GM23248 (cell line): ENCODE measurements around the gene STIM1. TPM values are rescaled to one million over a fixed set of nuclear protein-coding genes. Genes with fewer than 3 reads are reported as not detected.

Experiments used
- DNase-seq: peaks from one replicate; pipeline ENCODE4 v3.0.0-alpha.2; 2015
- H2AFZ ChIP-seq: fragments of 200-600 bp; sonication (generic); 2 replicates; pipeline ENCODE4 v1.6.1; 2016; ENCODE audit warnings: antibody characterized with exemption
- H3F3A ChIP-seq: fragments of 200-600 bp; sonication (generic); 2 replicates; pipeline ENCODE4 v1.6.1; 2016; ENCODE audit warnings: mild to moderate bottlenecking, antibody characterized with exemption, mixed run types; ENCODE audit not compliant: insufficient read depth
- H3K27ac ChIP-seq: fragments of 200-600 bp; sonication (generic); 2 replicates; pipeline ENCODE4 v1.5.1; 2016; ENCODE audit warnings: mild to moderate bottlenecking
- H3K27me3 ChIP-seq: fragments of 200-600 bp; sonication (generic); replicated peaks from 2 replicates; pipeline ENCODE4 v1.6.1; 2016; ENCODE audit warnings: mild to moderate bottlenecking; ENCODE audit not compliant: insufficient read depth
- H3K36me3 ChIP-seq: fragments of 200-600 bp; sonication (generic); 2 replicates; pipeline ENCODE4 v1.6.1; 2016; ENCODE audit warnings: low read depth, mild to moderate bottlenecking
- H3K4me1 ChIP-seq: fragments of 200-600 bp; sonication (generic); 2 replicates; pipeline ENCODE4 v1.6.1; 2016; ENCODE audit warnings: mild to moderate bottlenecking; ENCODE audit not compliant: insufficient read depth
- H3K4me2 ChIP-seq: fragments of 200-600 bp; sonication (generic); one replicate; pipeline ENCODE4 v1.6.1; 2016; ENCODE audit warnings: mild to moderate bottlenecking; ENCODE audit not compliant: unreplicated experiment
- H3K4me3 ChIP-seq: fragments of 200-600 bp; sonication (generic); 2 replicates; pipeline ENCODE4 v1.5.1; 2016; ENCODE audit warnings: mild to moderate bottlenecking
- H3K79me2 ChIP-seq: fragments of 200-600 bp; sonication (generic); 2 replicates; pipeline ENCODE4 v1.6.1; 2016; ENCODE audit warnings: mild to moderate bottlenecking; ENCODE audit not compliant: insufficient read depth
- H3K9ac ChIP-seq: fragments of 200-600 bp; sonication (generic); 2 replicates; pipeline ENCODE4 v1.6.1; 2016; ENCODE audit warnings: mild to moderate bottlenecking
- H3K9me2 ChIP-seq: fragments of 200-600 bp; sonication (generic); 2 replicates; pipeline ENCODE4 v1.6.1; 2016; ENCODE audit warnings: mixed run types, mild to moderate bottlenecking, moderate library complexity; ENCODE audit not compliant: insufficient read depth
- H3K9me3 ChIP-seq: fragments of 200-600 bp; sonication (generic); one replicate; pipeline ENCODE4 v1.6.1; 2017; ENCODE audit warnings: low read depth
- H4K20me1 ChIP-seq: fragments of 200-600 bp; sonication (generic); 2 replicates; pipeline ENCODE4 v1.6.0; 2016; ENCODE audit not compliant: insufficient read depth
- EZH2 ChIP-seq: fragments of 200-600 bp; sonication (generic); IDR thresholded peaks from 2 replicates; pipeline ENCODE4 v1.6.1; 2018; ENCODE audit warnings: antibody characterized with exemption, mild to moderate bottlenecking; ENCODE audit not compliant: insufficient read depth, poor library complexity, severe bottlenecking
- EZH2phosphoT487 ChIP-seq: fragments of 200-600 bp; sonication (generic); IDR thresholded peaks from 2 replicates; pipeline ENCODE4 v1.6.1; 2018; ENCODE audit warnings: antibody characterized with exemption, moderate library complexity, mild to moderate bottlenecking, low read depth; ENCODE audit not compliant: insufficient read depth
- WGBS, 2 experiments: methylation state at CpG; one replicate each; pipeline ENCODE4 v1.1.6; 2015 to 2017; ENCODE audit warnings: low lambda C conversion rate in 2 of 2, low coverage in 1 of 2; ENCODE audit errors: missing lambda C conversion rate in 2 of 2; 5-methylcytosine and 5-hydroxymethylcytosine counted together
- in situ Hi-C: fragments of 300-500 bp; cut with MboI; formaldehyde crosslinking; loops from 2 replicates; pipeline ENCODE4 v1.15.0; 2020
- polyA plus RNA-seq: library from polyadenylated mRNA; unstranded; fragments of >200 nt; fragmentation: Nextera tagmentation; extraction: Ambion mirVana; gene quantifications from 2 replicates; pipeline ENCODE4 v1.2.1, GENCODE V29; 2016
- total RNA-seq: library from RNA; depleted of rRNA; stranded (reverse); fragments of >200 nt; shearing (Covaris generic); gene quantifications from 2 replicates; pipeline ENCODE4 v1.2.3, GENCODE V29; 2014

The STIM1 gene
- total and polyA plus RNA-seq, 2 experiments from 2014 or later: 22.3 to 24.6 TPM

DNA sequence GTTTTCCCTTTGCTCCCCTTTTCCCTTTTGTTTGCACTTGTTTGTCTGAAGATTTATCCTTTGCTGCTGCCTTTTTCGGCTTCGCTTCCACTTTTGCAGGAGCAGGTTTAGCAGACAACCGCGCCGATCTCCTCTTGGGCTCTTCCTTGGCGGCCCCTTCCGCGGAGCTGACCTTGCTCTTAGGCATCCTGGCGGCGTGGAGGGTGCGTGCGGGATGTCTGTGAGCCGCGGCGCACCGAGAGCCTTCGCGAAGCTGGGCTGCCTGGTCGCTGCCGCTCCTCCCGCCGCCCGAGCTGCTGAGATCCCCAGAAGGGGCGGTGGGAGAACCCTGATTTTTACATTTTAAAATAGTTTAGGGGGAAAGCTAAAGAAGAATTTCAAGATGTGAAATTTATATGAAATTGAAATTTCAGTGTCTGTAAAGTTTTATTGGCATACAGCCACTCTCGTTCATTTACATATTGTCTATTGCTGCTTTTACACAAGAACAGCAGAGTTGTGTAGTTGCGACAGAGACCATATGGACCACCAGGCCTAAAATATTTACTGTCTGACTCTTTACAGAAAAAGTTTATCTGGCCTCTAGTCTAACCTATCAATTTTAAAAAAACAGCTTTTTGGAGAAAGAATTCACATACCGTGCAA, 133.9 kb downstream of the STIM1 start:
- no peaks in the 10 kb centered on the region for H3K79me2 ChIP-seq
- no peaks in the 10 kb centered on the region for H3K4me1 ChIP-seq
- no peaks in the 10 kb centered on the region for H3K9me2 ChIP-seq
- peak overlapping the region; percentile 57 for H3K4me2 ChIP-seq
- H2AFZ ChIP-seq: peak overlapping the region; percentile 52; the same call in 1 of the 2 replicates
- H3K36me3 ChIP-seq: no peaks in the 10 kb centered on the region
- H3K9ac ChIP-seq: peak overlapping the region; percentile 42
- in situ Hi-C loops: no loop called here
- peak; percentile 65 for DNase-seq
- no peaks in the 10 kb centered on the region for H4K20me1 ChIP-seq
- no peak for TF ChIP-seq EZH2phosphoT487
- TF ChIP-seq EZH2: no peak
- H3K4me3 ChIP-seq: peak overlapping the region; percentile 64
- peaks cover 5% of the 10 kb centered on the region; the same call in 1 of the 2 replicates for H3F3A ChIP-seq
- WGBS, 2 experiments: 38 to 45% methylated on average over 24 to 27 of the region's 27 CpGs
- H3K27me3 ChIP-seq: no peaks in the 10 kb centered on the region
- no peaks in the 10 kb centered on the region for H3K9me3 ChIP-seq
- no peak overlapping the region for H3K27ac ChIP-seq

DNA sequence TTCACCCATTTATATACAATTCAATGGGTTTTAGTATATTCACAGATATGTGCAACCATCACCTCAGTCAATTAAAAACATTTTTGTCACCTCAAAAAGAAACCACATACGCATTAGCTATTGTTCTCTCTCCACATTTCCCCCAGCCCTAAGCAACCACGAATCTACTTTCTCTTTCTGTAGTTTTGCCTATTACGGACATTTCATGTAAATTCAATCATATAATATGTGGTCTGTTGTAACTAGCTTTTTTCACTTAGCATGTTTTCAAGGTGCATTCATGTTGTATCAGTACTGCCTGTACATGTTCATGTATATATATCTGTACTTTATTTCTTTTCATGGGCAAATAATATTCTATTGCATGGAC, 134.4 kb downstream of the STIM1 start:
- H3K27me3 ChIP-seq: no peaks in the 10 kb centered on the region
- H3K79me2 ChIP-seq: no peaks in the 10 kb centered on the region
- H3K9me3 ChIP-seq: no peaks in the 10 kb centered on the region
- H3K9ac ChIP-seq: no peak overlapping the region
- no peak for DNase-seq
- no peak overlapping the region for H3K27ac ChIP-seq
- no peak overlapping the region for H3K4me2 ChIP-seq
- in situ Hi-C loops: no loop called here
- H3K4me3 ChIP-seq: no peak overlapping the region
- H3K4me1 ChIP-seq: no peaks in the 10 kb centered on the region
- no peaks in the 10 kb centered on the region for H3K9me2 ChIP-seq
- 0 out of 2 replicates have a peak overlapping the region, but pooled peaks have one; percentile 52 for H2AFZ ChIP-seq
- no peaks in the 10 kb centered on the region for H3K36me3 ChIP-seq
- H3F3A ChIP-seq: peaks cover 5% of the 10 kb centered on the region; the same call in 1 of the 2 replicates
- WGBS, 2 experiments: 96% methylated on average over 3 of the region's 3 CpGs
- H4K20me1 ChIP-seq: no peaks in the 10 kb centered on the region
- TF ChIP-seq EZH2: no peak
- no peak for TF ChIP-seq EZH2phosphoT487

DNA sequence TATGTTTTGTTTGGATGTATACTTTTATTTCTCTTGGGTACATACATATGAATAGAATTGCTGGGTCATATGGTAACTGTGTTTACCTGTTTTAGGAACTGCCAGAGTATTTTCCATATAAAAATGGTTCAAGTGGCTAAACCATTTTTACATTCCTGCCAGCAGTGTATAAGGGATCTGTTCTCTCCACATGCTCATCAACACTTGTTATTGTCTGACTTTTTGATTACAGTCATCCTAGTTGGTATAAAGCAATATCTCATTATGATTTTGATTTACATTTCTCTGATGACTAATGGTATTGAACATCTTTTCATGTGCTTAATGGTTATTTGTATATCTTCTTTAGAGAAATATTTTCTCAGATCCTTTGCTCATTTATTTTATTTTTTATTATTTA, 134.9 kb downstream of the STIM1 start:
- H3K9me3 ChIP-seq: no peaks in the 10 kb centered on the region
- no peak overlapping the region for H3K9ac ChIP-seq
- in situ Hi-C loops: no loop called here

DNA sequence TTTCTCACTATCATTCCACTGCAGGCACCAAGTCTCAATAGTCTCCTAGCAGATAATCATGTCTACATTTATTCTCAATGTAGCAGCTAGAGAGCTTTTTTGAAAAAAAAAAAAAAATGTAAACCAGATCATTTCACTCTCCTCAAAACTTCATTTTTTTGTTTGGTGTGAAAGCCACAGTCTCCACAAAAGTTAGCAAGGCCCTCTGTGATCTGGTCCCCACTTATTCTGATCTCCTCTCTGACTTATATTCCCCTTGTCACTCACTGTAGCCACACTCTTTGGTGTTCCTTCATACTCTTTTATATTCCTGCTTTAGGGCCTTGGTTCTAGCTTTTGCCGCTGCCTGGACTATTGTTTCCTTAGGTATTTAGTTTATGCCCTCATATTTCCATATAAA, 137.5 kb downstream of the STIM1 start:
- peaks cover 14% of the 10 kb centered on the region for H3K4me1 ChIP-seq
- H2AFZ ChIP-seq: no peak overlapping the region
- peaks cover 16% of the 10 kb centered on the region for H3F3A ChIP-seq
- H3K9me2 ChIP-seq: no peaks in the 10 kb centered on the region
- H3K4me3 ChIP-seq: no peak overlapping the region
- no peaks in the 10 kb centered on the region for H3K36me3 ChIP-seq
- H3K4me2 ChIP-seq: no peak overlapping the region
- 95 to 100% methylated on average over 1 of the region's 1 CpG for WGBS, 2 experiments
- H3K27ac ChIP-seq: no peak overlapping the region
- H4K20me1 ChIP-seq: no peaks in the 10 kb centered on the region
- DNase-seq: no peak
- H3K9me3 ChIP-seq: no peaks in the 10 kb centered on the region
- in situ Hi-C loops: no loop called here
- H3K9ac ChIP-seq: no peak overlapping the region
- H3K79me2 ChIP-seq: no peaks in the 10 kb centered on the region
- TF ChIP-seq EZH2 (no peak), EZH2phosphoT487 (no peak)
- H3K27me3 ChIP-seq: no peaks in the 10 kb centered on the region

More for the DNA sequence above, 134.9 kb downstream of the STIM1 start:
- Histone ChIP-seq H2AFZ (no peak overlapping the region), H3F3A (peaks cover 5% of the 10 kb centered on the region; the same call in 1 of the 2 replicates), H3K4me3 (no peak overlapping the region), H4K20me1 (no peaks in the 10 kb centered on the region), H3K9me2 (no peaks in the 10 kb centered on the region), H3K4me2 (no peak overlapping the region), H3K79me2 (no peaks in the 10 kb centered on the region), H3K4me1 (0 out of 2 replicates have a peak, but pooled peaks cover under 1% of the 10 kb centered on the region), H3K36me3 (no peaks in the 10 kb centered on the region), H3K27ac (no peak overlapping the region), H3K27me3 (no peaks in the 10 kb centered on the region)
- no peak for DNase-seq
- TF ChIP-seq EZH2phosphoT487 (no peak), EZH2 (no peak)
